ENCODE measurements around the gene MESP1.
"Not testable (repeated sequence)": the region's sequence is repeated elsewhere in the genome, so short reads cannot be mapped to it uniquely, and the experiment has no call there.

Gene MESP1

DNA sequence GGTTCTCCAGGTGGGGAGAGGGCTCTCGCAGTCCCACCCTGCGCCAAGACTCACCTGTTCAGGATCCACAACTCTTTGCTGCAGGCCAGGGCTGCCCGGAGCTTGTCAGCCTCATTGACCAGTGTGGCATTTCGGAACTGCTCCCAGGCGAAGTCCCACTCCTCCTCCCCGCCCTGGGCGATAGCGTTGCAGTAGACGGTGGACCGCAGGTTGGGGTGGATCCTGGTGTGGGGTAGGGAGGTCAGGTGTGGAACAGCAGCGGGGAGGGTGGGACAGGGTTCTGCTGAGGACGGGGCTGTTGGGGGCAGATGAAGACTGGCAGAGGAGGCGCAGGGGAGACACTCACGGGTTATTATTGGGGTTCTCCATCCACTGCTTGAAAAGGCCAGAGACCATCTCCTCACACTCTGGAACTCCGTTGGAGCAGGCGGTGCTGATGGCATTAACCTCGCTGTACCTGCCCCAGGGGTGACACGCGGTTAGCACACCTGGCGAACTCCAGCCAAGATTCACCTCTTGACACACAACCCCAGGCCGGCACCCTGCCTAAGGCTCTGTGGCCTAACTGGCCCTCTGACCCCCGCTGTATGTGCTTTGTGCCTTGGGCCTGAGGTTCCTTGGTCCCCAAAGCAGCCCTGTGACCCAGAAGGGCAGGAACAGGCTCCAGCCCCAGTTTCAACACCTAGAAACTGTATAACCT lies 41.2 kb upstream of the MESP1 start:
- TF ChIP-seq, protein P1, sequence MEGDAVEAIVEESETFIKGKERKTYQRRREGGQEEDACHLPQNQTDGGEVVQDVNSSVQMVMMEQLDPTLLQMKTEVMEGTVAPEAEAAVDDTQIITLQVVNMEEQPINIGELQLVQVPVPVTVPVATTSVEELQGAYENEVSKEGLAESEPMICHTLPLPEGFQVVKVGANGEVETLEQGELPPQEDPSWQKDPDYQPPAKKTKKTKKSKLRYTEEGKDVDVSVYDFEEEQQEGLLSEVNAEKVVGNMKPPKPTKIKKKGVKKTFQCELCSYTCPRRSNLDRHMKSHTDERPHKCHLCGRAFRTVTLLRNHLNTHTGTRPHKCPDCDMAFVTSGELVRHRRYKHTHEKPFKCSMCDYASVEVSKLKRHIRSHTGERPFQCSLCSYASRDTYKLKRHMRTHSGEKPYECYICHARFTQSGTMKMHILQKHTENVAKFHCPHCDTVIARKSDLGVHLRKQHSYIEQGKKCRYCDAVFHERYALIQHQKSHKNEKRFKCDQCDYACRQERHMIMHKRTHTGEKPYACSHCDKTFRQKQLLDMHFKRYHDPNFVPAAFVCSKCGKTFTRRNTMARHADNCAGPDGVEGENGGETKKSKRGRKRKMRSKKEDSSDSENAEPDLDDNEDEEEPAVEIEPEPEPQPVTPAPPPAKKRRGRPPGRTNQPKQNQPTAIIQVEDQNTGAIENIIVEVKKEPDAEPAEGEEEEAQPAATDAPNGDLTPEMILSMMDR (IDR thresholded peaks at IDR 0.05; ENCODE audit: low read depth, low read length) = no peak
- DNase-seq (ENCODE audit: extremely low read depth, low read depth) = no peak

DNA sequence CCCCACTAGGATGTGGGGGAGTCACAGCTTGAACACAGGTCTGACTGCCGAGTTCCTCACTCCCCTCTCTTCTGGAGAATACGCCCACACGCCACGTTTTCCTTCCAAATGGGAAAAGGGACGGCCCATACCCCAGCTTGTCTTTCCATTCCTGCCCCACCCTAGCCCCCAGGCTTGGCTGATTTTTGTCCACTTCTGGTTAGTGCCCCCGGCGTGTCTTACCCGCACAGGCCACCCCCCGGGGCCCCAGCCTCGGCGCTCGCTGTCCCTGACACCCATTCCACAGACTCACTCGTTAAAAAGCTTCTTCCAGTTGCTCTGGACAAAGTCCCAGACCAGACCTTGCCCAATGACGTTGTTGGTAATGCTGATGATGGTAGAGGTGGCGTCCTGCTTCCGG lies 39.6 kb upstream of the MESP1 start:
- no peak for DNase-seq (ENCODE audit: extremely low read depth, low read depth)
- TF ChIP-seq, protein P1 (IDR thresholded peaks at IDR 0.05; ENCODE audit: low read depth, low read length) = no peak

DNA sequence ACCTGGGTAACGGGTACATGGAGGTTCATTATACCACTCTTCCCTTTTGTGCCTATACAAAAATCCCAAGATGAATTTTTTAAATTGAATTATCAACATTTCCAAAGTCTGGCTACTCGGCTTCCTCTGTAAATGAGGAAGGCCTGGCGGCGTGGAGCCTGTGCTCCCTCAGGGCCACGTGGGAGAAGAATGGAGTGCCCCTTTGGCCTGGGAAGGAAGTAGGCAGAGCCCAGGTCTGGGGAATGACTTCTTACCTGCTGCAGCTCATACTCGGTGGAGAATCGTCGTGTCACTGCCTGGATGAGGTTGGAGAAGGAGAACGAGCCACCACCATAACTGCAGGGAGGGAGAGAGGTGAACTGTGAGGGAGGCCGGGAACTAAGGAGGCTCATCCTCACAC lies 39.2 kb upstream of the MESP1 start:
- DNase-seq (ENCODE audit: extremely low read depth, low read depth) = no peak
- TF ChIP-seq, protein P1 (IDR thresholded peaks at IDR 0.05; ENCODE audit: low read depth, low read length) = no peak

DNA sequence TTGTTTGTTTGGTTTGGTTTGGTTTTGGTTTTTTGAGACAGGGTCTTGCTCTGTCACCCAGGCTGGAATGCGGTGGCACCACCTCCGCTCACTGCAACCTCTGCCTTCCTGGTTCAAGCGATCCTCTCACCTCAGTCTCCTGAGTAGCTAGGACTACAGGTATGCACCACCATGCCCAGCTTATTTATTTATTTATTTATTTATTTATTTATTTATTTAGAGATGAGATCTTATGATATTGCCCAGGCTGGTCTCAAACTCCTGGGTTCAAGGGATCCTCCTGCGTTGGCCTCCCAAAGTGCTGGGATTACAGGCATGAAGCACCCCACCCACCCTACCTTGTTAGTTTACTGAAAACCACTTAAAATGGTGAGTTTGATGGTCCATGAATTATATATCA lies 37.5 kb upstream of the MESP1 start:
- DNase-seq (ENCODE audit: extremely low read depth, low read depth) = not testable (repeated sequence)

DNA sequence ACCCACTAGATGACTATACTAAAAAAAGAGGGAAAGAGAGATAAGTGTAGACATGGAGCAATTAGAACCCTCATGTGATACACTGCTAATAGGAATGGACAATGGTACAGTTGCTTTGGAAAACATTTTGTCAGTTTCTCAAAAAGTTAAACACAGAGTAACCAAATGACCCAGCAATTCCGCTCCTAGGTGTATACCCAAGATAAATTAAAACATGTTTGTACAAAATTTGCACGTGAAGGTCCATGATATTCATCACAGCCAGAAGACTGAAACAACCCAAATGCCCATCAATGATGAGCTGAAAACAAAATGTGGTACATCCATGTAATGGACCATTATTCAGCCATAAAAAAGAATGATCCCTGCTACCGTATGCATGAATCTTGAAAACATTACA lies 36.9 kb upstream of the MESP1 start:
- no peak for DNase-seq (ENCODE audit: extremely low read depth, low read depth)
- TF ChIP-seq, protein P1 (IDR thresholded peaks at IDR 0.05; ENCODE audit: low read depth, low read length) = no peak

DNA sequence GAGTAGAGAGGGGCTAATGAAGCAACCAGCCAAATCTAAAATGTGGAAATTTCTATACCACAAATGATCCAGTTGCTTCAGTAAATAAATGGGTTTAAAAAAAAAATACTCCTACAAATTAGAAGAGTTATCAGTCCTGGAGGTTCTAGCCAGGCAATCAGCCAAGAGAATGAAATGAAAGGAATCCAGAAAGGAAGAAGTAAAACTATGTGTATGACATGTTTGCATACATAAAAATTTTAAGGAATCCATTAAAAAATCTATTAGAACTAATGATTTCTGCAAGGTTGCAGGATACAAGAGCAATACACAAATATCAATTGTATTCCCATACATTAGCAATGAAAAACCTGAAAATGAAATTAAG lies 34.7 kb upstream of the MESP1 start:
- TF ChIP-seq, protein P1 (IDR thresholded peaks at IDR 0.05; ENCODE audit: low read depth, low read length) = no peak
- no peak for DNase-seq (ENCODE audit: extremely low read depth, low read depth)

DNA sequence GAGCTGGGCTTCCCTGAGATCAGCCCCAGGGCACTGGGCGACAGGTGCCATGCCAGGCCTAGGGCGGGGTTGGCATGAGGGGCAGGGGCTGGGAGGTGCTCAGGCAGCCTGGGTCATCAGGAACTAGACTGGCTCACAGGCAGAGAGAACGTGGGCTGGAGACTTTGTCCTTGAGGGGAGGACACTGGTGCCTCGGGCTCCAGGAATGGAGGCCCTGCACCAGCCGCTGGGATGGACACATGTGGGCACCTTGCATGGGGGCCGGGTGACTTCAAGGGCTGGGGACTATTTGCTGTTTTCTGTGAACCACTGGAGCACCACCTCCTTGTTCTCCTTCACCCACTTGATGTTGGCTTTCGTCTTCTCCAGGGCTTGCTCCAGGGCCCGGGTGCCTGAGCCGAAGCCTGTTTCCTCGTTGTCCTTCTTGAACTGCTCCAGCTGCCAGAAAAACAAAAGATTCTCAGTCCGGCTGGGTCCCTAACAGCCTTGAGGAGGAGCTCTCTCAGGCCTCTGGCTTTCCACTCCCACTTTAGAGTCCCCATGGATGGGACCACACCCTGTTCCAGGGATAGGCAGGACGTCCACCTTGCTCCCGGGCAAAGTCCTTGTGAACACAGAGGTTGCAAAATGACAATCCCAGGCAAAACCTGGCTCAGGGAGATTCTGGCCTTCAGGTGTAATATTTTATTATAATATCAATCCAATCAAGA lies 34.2 kb upstream of the MESP1 start:
- no peak for DNase-seq (ENCODE audit: extremely low read depth, low read depth)
- TF ChIP-seq, protein P1 (IDR thresholded peaks at IDR 0.05; ENCODE audit: low read depth, low read length) = no peak

DNA sequence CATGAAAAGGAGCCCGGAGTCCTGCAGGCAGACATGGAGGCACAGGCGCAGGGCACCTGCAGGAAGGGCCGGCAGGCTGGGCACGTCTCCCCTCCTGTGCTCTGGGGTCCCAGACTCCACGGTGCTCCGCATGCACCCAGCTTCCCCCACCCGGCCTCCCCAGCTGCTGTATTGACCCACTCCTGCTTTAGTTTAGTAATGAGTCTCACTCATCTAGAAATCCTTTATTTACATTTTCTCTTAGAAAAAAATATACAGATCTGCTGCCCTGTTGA lies 33.6 kb upstream of the MESP1 start:
- TF ChIP-seq, protein P1 (IDR thresholded peaks at IDR 0.05; ENCODE audit: low read depth, low read length) = no peak
- no peak for DNase-seq (ENCODE audit: extremely low read depth, low read depth)

Measured in AG09319 (cell line).